B cell (primary cell): ENCODE data around the gene GASK1A. TPM values are rescaled to one million over a fixed set of nuclear protein-coding genes. Genes with fewer than 3 reads are reported as not detected.

Experiments
- ATAC-seq: fragments of 200-7000 bp; cut with Tn5 transposase; one replicate; pipeline ENCODE4 v1.10.0; 2021; ENCODE audit warnings: low read depth, mild to moderate bottlenecking, moderate number of reproducible peaks, moderate library complexity
- CTCF ChIA-PET: fragments of 350-600 bp; sonication (Branson Sonifier 250); formaldehyde crosslinking; loops from one replicate; lab custom pipeline; 2021; ENCODE audit warnings: antibody characterized with exemption, inconsistent platforms; lab: Charles Lee
- POLR2A ChIA-PET: fragments of 350-600 bp; sonication (Branson Sonifier 250); formaldehyde crosslinking; loops from one replicate; lab custom pipeline; 2021; ENCODE audit warnings: antibody characterized with exemption; lab: Charles Lee
- DNase-seq: peaks from one replicate; pipeline ENCODE4 v3.0.0; 2013
- H2AFZ ChIP-seq: 2 replicates; pipeline ENCODE4 v1.6.1; 2012; ENCODE audit warnings: mild to moderate bottlenecking, low read depth, low read length; ENCODE audit not compliant: insufficient read depth, poor library complexity, severe bottlenecking
- H3K27ac ChIP-seq, 2 donors: 1 replicate in 1 of 2; 2 replicates in 1 of 2; pipeline ENCODE4 v1.5.1; 2012 to 2013; ENCODE audit warnings: low read length in 2 of 2, mild to moderate bottlenecking in 2 of 2, moderate library complexity in 1 of 2
- H3K27me3 ChIP-seq, 4 experiments: fragments of 200-600 bp in 1 of 4; sonication (generic) in 1 of 4; replicated peaks in 1 of 4; 1 replicate in 2 of 4; 2 replicates in 2 of 4; pipeline versions ENCODE4 v1.6.1 to v1.7.0; 2013 to 2016; ENCODE audit warnings: low read length in 3 of 4, mild to moderate bottlenecking in 2 of 4, mixed read lengths in 1 of 4, moderate library complexity in 1 of 4; ENCODE audit not compliant: insufficient read depth in 4 of 4, control insufficient read depth in 3 of 4; ENCODE audit errors: control extremely low read depth in 1 of 4
- H3K36me3 ChIP-seq, 2 experiments: replicated peaks in 1 of 2; 1 replicate in 1 of 2; 2 replicates in 1 of 2; pipeline versions ENCODE4 v1.6.1 to v1.7.1; 2013; ENCODE audit warnings: low read length in 1 of 2; ENCODE audit not compliant: insufficient read depth in 2 of 2, control insufficient read depth in 1 of 2; ENCODE audit errors: control extremely low read depth in 1 of 2, extremely low read depth in 1 of 2
- H3K4me1 ChIP-seq, 2 donors: fragments of 200-600 bp in 1 of 2; sonication (generic) in 1 of 2; 1 replicate in 1 of 2; 2 replicates in 1 of 2; pipeline versions ENCODE4 v1.5.1 to v1.6.1; 2013 to 2017; ENCODE audit warnings: low read length in 2 of 2; ENCODE audit not compliant: control insufficient read depth in 2 of 2, insufficient read depth in 2 of 2
- H3K4me2 ChIP-seq: replicated peaks from 2 replicates; pipeline ENCODE3; 2012; ENCODE audit warnings: mild to moderate bottlenecking, low read depth, low read length; ENCODE audit not compliant: poor library complexity, severe bottlenecking
- H3K4me3 ChIP-seq, 5 experiments: fragments of 200-600 bp in 1 of 5; sonication (generic) in 1 of 5; 1 replicate in 3 of 5; 2 replicates in 2 of 5; pipeline versions ENCODE4 v1.5.1 to v1.7.0; 2011 to 2016; ENCODE audit warnings: low read length in 4 of 5, mild to moderate bottlenecking in 4 of 5, low read depth in 2 of 5, control low read depth in 1 of 5, moderate library complexity in 1 of 5; ENCODE audit not compliant: insufficient read depth in 1 of 5; ENCODE audit errors: control extremely low read depth in 1 of 5, extremely low read depth in 1 of 5
- H3K79me2 ChIP-seq: fragments of 200-600 bp; sonication (generic); one replicate; pipeline ENCODE4 v1.6.0; 2016; ENCODE audit warnings: low read length; ENCODE audit not compliant: control insufficient read depth, insufficient read depth
- H3K9ac ChIP-seq: fragments of 200-600 bp; sonication (generic); 2 replicates; pipeline ENCODE4 v1.6.1; 2017; ENCODE audit warnings: mild to moderate bottlenecking, low read length, moderate library complexity
- H3K9me3 ChIP-seq, 3 donors: one replicate each; pipeline versions ENCODE4 v1.6.1 to v1.7.1; 2013; ENCODE audit warnings: low read length in 2 of 3; ENCODE audit not compliant: control insufficient read depth in 2 of 3, insufficient read depth in 1 of 3; ENCODE audit errors: control extremely low read depth in 1 of 3
- H4K20me1 ChIP-seq: 2 replicates; pipeline ENCODE4 v1.6.0; 2012; ENCODE audit warnings: mild to moderate bottlenecking, low read length; ENCODE audit not compliant: insufficient read depth, control insufficient read depth, poor library complexity, severe bottlenecking
- H3K27ac Mint-ChIP-seq: one replicate; pipeline ENCODE4 v1.8.0; 2021; ENCODE audit warnings: mixed read lengths
- H3K27me3 Mint-ChIP-seq: one replicate; pipeline ENCODE4 v1.8.0; 2021; ENCODE audit warnings: mixed read lengths
- H3K4me1 Mint-ChIP-seq: one replicate; pipeline ENCODE4 v1.8.0; 2021; ENCODE audit warnings: mixed read lengths
- H3K4me3 Mint-ChIP-seq: one replicate; pipeline ENCODE4 v1.8.0; 2021; ENCODE audit warnings: mixed read lengths
- H3K9me3 Mint-ChIP-seq: one replicate; pipeline ENCODE4 v1.8.0; 2022; ENCODE audit warnings: mixed read lengths; ENCODE audit not compliant: insufficient read depth
- EZH2 ChIP-seq: IDR thresholded peaks from 2 replicates; pipeline ENCODE4 v1.6.1; 2012; ENCODE audit warnings: borderline replicate concordance, low read depth, mild to moderate bottlenecking, moderate library complexity, low read length; ENCODE audit not compliant: insufficient read depth, poor library complexity, severe bottlenecking
- WGBS: methylation state at CpG from one replicate; pipeline ENCODE4 v1.1.5; 2013; ENCODE audit warnings: missing lambda C conversion rate; ENCODE audit not compliant: insufficient coverage; 5-methylcytosine and 5-hydroxymethylcytosine counted together
- intact Hi-C: fragments of 100-400 bp; cut with micrococcal nuclease; formaldehyde crosslinking; loops from one replicate; pipeline ENCODE4 v1.10.0; 2022
- polyA plus RNA-seq: library from polyadenylated mRNA; depleted of rRNA; stranded (reverse); fragments of >200 nt; gene quantifications from 2 replicates; pipeline ENCODE4 v1.2.3, GENCODE V29; 2012
- total RNA-seq, 2 donors: library from RNA; stranded (reverse); fragments of 120-200 nt in 1 of 2; gene quantifications; 1 replicate in 1 of 2; 2 replicates in 1 of 2; pipeline versions ENCODE4 v1.2.3 to v1.2.4, GENCODE V29; 2013 to 2022
- TF ChIP-seq, protein P1 (sequence below): fragments of 200-600 bp; IDR thresholded peaks from one replicate; pipeline ENCODE4 v1.8.0; 2022; ENCODE audit warnings: antibody characterized with exemption, mild to moderate bottlenecking

Gene GASK1A
- total and polyA plus RNA-seq, 2 donors (not counting 1 experiment from before 2014, with no cell fraction given): not detected

DNA sequence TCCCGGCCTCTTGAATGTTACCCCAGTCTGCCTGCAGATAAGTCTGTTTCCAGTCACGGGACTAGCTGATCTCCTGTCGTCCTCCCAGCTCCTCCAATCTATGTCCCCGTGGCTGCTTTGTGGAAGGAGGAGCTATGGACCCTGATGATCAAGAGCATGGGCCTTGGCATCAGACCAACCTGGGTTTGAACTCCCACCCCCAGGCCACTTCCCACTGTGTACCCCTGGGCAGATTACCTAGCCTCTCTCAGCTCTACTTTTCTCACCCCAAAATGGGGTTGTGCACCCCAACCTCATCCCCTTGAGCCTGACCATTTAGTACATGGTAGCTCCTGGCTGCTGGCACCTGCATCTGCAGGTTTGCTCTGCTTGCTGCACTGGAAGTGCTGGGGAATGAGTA lies 55.8 kb downstream of the GASK1A start:
- Histone ChIP-seq H3K27me3 (no peaks in the 10 kb centered on the region), H3K4me3 (no peak overlapping the region), H3K4me1 (no peaks in the 10 kb centered on the region), H3K27ac (no peak overlapping the region), H4K20me1 (no peaks in the 10 kb centered on the region), H3K4me2 (no peak overlapping the region), H3K9me3 (no peaks in the 10 kb centered on the region), H3K79me2 (no peaks in the 10 kb centered on the region), H3K36me3 (no peaks in the 10 kb centered on the region), H3K9ac (no peak overlapping the region), H2AFZ (no peak overlapping the region)
- Mint-ChIP-seq H3K9me3 (no peaks in the 10 kb centered on the region), H3K27ac (no peak overlapping the region), H3K27me3 (peaks cover 5% of the 10 kb centered on the region), H3K4me3 (no peak overlapping the region), H3K4me1 (no peaks in the 10 kb centered on the region)
- ChIA-PET POLR2A (no interaction called here), CTCF (no interaction called here)
- ATAC-seq (no peak), DNase-seq (no peak)
- TF ChIP-seq EZH2: no peak
- TF ChIP-seq, protein P1, sequence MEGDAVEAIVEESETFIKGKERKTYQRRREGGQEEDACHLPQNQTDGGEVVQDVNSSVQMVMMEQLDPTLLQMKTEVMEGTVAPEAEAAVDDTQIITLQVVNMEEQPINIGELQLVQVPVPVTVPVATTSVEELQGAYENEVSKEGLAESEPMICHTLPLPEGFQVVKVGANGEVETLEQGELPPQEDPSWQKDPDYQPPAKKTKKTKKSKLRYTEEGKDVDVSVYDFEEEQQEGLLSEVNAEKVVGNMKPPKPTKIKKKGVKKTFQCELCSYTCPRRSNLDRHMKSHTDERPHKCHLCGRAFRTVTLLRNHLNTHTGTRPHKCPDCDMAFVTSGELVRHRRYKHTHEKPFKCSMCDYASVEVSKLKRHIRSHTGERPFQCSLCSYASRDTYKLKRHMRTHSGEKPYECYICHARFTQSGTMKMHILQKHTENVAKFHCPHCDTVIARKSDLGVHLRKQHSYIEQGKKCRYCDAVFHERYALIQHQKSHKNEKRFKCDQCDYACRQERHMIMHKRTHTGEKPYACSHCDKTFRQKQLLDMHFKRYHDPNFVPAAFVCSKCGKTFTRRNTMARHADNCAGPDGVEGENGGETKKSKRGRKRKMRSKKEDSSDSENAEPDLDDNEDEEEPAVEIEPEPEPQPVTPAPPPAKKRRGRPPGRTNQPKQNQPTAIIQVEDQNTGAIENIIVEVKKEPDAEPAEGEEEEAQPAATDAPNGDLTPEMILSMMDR: no peak
- intact Hi-C loops: no loop called here
- WGBS: 88% methylated on average over 3 of the region's 4 CpGs

DNA sequence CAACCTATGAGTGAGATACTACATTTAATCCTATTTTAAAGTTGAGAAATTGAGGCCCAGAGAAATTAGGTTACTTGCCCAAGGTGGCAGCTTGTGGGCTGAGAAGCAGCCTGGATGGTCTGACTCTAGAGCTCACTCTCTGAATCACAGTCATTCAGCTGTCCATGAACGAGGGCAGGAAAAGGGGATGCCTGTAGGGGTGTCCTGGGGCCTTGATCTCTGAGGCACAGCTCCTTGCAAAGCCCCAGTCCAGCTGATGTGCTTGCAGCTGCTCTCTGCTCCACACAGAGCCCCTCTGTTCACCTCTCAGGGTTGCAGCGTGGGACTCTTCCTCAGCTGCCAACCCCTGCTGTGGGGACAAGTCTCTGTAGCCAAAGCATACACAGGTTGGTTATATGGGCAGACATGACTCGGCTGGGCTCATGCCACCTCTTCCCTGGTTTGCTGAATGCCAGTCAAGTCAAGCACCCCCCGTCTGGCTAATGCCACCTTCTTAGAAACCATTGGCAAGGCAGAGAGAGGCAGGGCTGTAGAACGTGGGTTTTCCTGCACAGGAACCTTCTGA lies 56.8 kb downstream of the GASK1A start:
- ChIA-PET CTCF (no interaction called here), POLR2A (no interaction called here)
- Histone ChIP-seq H3K27ac (no peak overlapping the region), H4K20me1 (no peaks in the 10 kb centered on the region), H3K4me1 (no peaks in the 10 kb centered on the region), H3K4me3 (no peak overlapping the region), H2AFZ (no peak overlapping the region), H3K79me2 (no peaks in the 10 kb centered on the region), H3K4me2 (no peak overlapping the region), H3K36me3 (no peaks in the 10 kb centered on the region), H3K9ac (no peak overlapping the region), H3K27me3 (no peaks in the 10 kb centered on the region), H3K9me3 (no peaks in the 10 kb centered on the region)
- TF ChIP-seq, protein P1: no peak
- H3K27me3 Mint-ChIP-seq: peaks cover 5% of the 10 kb centered on the region
- intact Hi-C loops: no loop called here
- H3K4me1 Mint-ChIP-seq: no peaks in the 10 kb centered on the region
- DNase-seq: no peak
- 70% methylated on average over 5 of the region's 5 CpGs for WGBS
- H3K4me3 Mint-ChIP-seq: no peak overlapping the region
- H3K9me3 Mint-ChIP-seq: no peaks in the 10 kb centered on the region
- no peak for ATAC-seq
- no peak overlapping the region for H3K27ac Mint-ChIP-seq
